H1 (cell line): ENCODE results near the gene PHKA1. TPM values are rescaled to one million over a fixed set of nuclear protein-coding genes. Genes with fewer than 3 reads are reported as not detected.

Experiments
- CTCF ChIA-PET: fragments of 300-600 bp; sonication (Branson Sonifier 250); formaldehyde crosslinking; loops from one replicate; lab custom pipeline; 2021; ENCODE audit not compliant: partially characterized antibody; lab: Charles Lee
- POLR2A ChIA-PET: fragments of 300-600 bp; sonication (Branson Sonifier 250); formaldehyde crosslinking; loops from one replicate; lab custom pipeline; 2021; ENCODE audit warnings: inconsistent platforms; ENCODE audit not compliant: partially characterized antibody; lab: Charles Lee
- DNase-seq, 2 experiments: peaks; one replicate each; pipeline versions ENCODE4 v3.0.0 to v3.0.0-alpha.2; 2010 to 2022; ENCODE audit warnings: low spot score in 2 of 2, low read depth in 1 of 2, mixed read lengths in 1 of 2
- FAIRE-seq: peaks from 2 replicates; lab custom pipeline; 2011; peaks lifted over from hg19 to GRCh38; lab: Jason Lieb, UNC
- H2AFZ ChIP-seq: 2 replicates; pipeline ENCODE4 v1.8.1; 2012; ENCODE audit warnings: low read length, inconsistent platforms
- H2AK5ac ChIP-seq: 2 replicates; pipeline ENCODE4 v1.6.1; 2013; ENCODE audit warnings: low read depth, low read length
- H2BK120ac ChIP-seq: replicated peaks from 2 replicates; pipeline ENCODE3; 2013; ENCODE audit warnings: low read depth, low read length, inconsistent platforms
- H2BK12ac ChIP-seq: 2 replicates; pipeline ENCODE4 v1.6.1; 2013; ENCODE audit warnings: low read depth, low read length
- H2BK15ac ChIP-seq: 2 replicates; pipeline ENCODE4 v1.6.1; 2013; ENCODE audit warnings: low read length
- H2BK20ac ChIP-seq: 2 replicates; pipeline ENCODE4 v1.6.1; 2013; ENCODE audit warnings: low read length
- H2BK5ac ChIP-seq: 2 replicates; pipeline ENCODE4 v1.6.1; 2013; ENCODE audit warnings: low read depth, low read length
- H3K14ac ChIP-seq: 2 replicates; pipeline ENCODE4 v1.6.1; 2013; ENCODE audit warnings: inconsistent platforms; ENCODE audit not compliant: insufficient read length
- H3K18ac ChIP-seq: 2 replicates; pipeline ENCODE4 v1.6.1; 2013; ENCODE audit warnings: low read length; ENCODE audit errors: extremely low read depth
- H3K23ac ChIP-seq: 2 replicates; pipeline ENCODE4 v1.6.1; 2013; ENCODE audit warnings: inconsistent platforms; ENCODE audit not compliant: insufficient read length
- H3K23me2 ChIP-seq: 2 replicates; pipeline ENCODE4 v1.6.1; 2013; ENCODE audit warnings: low read depth, low read length
- H3K27ac ChIP-seq: 2 replicates; pipeline ENCODE4 v1.6.1; 2011; ENCODE audit warnings: low read depth, low read length, inconsistent platforms
- H3K27me3 ChIP-seq, 4 experiments: replicated peaks in 1 of 4; 1 replicate in 1 of 4; 2 replicates in 3 of 4; pipeline versions ENCODE4 v1.6.1 to v1.8.1; 2011 to 2013; ENCODE audit warnings: low read length in 3 of 4, mild to moderate bottlenecking in 3 of 4, inconsistent platforms in 2 of 4, mixed read lengths in 2 of 4, moderate library complexity in 1 of 4; ENCODE audit not compliant: control insufficient read depth in 3 of 4, insufficient read depth in 3 of 4; ENCODE audit errors: extremely low read depth in 1 of 4
- H3K36me3 ChIP-seq, 4 experiments: 2 replicates each; pipeline versions ENCODE4 v1.6.1 to v1.8.1; 2011 to 2013; ENCODE audit warnings: mild to moderate bottlenecking in 4 of 4, low read length in 3 of 4, moderate library complexity in 2 of 4, control low read depth in 1 of 4, inconsistent platforms in 1 of 4; ENCODE audit not compliant: insufficient read depth in 4 of 4, control insufficient read depth in 2 of 4
- H3K4ac ChIP-seq: replicated peaks from 2 replicates; pipeline ENCODE3; 2013; ENCODE audit warnings: low read length, low read depth, mixed read lengths, inconsistent platforms; ENCODE audit not compliant: insufficient read length
- H3K4me1 ChIP-seq, 4 experiments: replicated peaks in 1 of 4; 1 replicate in 1 of 4; 2 replicates in 3 of 4; pipeline versions ENCODE4 v1.6.1 to v1.8.1; 2011 to 2013; ENCODE audit warnings: low read length in 3 of 4, inconsistent platforms in 2 of 4, mixed read lengths in 1 of 4; ENCODE audit not compliant: insufficient read depth in 4 of 4, control insufficient read depth in 3 of 4
- H3K4me2 ChIP-seq, 2 experiments: 2 replicates each; pipeline versions ENCODE4 v1.6.1 to v1.8.1; 2011 to 2013; ENCODE audit warnings: low read depth in 2 of 2, low read length in 2 of 2, control low read depth in 1 of 2, inconsistent platforms in 1 of 2, mild to moderate bottlenecking in 1 of 2; ENCODE audit not compliant: insufficient read depth in 1 of 2
- H3K4me3 ChIP-seq, 4 experiments: fragments of 200-600, 300-600 bp in 1 of 4; sonication (generic), shearing (Covaris generic), sonication (Bioruptor Twin) in 1 of 4; 2 replicates each; pipeline versions ENCODE4 v1.5.1 to v1.8.1; 2011 to 2016; ENCODE audit warnings: low read length in 4 of 4, low read depth in 3 of 4, control low read depth in 2 of 4, inconsistent platforms in 2 of 4, mild to moderate bottlenecking in 2 of 4, mixed read lengths in 1 of 4, moderate library complexity in 1 of 4; ENCODE audit not compliant: insufficient read depth in 2 of 4; ENCODE audit errors: extremely low read depth in 1 of 4
- H3K56ac ChIP-seq: replicated peaks from 2 replicates; pipeline ENCODE3; 2013; ENCODE audit warnings: low read depth, mild to moderate bottlenecking, mixed read lengths, low read length, inconsistent platforms; ENCODE audit not compliant: insufficient read length
- H3K79me1 ChIP-seq: 2 replicates; pipeline ENCODE4 v1.6.1; 2013; ENCODE audit warnings: low read depth, low read length, control low read depth
- H3K79me2 ChIP-seq, 2 experiments: 2 replicates each; pipeline versions ENCODE4 v1.6.1 to v1.8.1; 2012 to 2013; ENCODE audit warnings: low read length in 2 of 2, mild to moderate bottlenecking in 2 of 2, inconsistent platforms in 1 of 2; ENCODE audit not compliant: insufficient read depth in 2 of 2, control insufficient read depth in 1 of 2
- H3K9ac ChIP-seq, 4 experiments: replicated peaks in 1 of 4; 1 replicate in 1 of 4; 2 replicates in 3 of 4; pipeline versions ENCODE4 v1.6.1 to v1.8.1; 2011 to 2013; ENCODE audit warnings: low read depth in 3 of 4, low read length in 3 of 4, control low read depth in 2 of 4, mild to moderate bottlenecking in 2 of 4, moderate library complexity in 2 of 4, inconsistent platforms in 1 of 4; ENCODE audit errors: extremely low read depth in 1 of 4
- H3K9me3 ChIP-seq, 2 experiments: 2 replicates each; pipeline versions ENCODE4 v1.6.1 to v1.8.1; 2012 to 2013; ENCODE audit warnings: mild to moderate bottlenecking in 2 of 2, moderate library complexity in 2 of 2, control low read depth in 1 of 2, inconsistent platforms in 1 of 2, low read depth in 1 of 2, low read length in 1 of 2, mixed read lengths in 1 of 2; ENCODE audit not compliant: insufficient read depth in 2 of 2
- H4K20me1 ChIP-seq, 2 experiments: replicated peaks in 1 of 2; 2 replicates each; pipeline versions ENCODE3 to v1.8.1; 2011 to 2013; ENCODE audit warnings: inconsistent platforms in 2 of 2, low read length in 2 of 2, mild to moderate bottlenecking in 1 of 2; ENCODE audit not compliant: insufficient read depth in 2 of 2, control insufficient read depth in 1 of 2
- H4K5ac ChIP-seq: 2 replicates; pipeline ENCODE4 v1.6.1; 2013; ENCODE audit warnings: low read length, low read depth, mixed read lengths, inconsistent platforms; ENCODE audit not compliant: insufficient read length
- H4K8ac ChIP-seq: 2 replicates; pipeline ENCODE4 v1.8.0; 2013; ENCODE audit warnings: mild to moderate bottlenecking, moderate library complexity, low read length, inconsistent platforms; ENCODE audit not compliant: insufficient read depth; ENCODE audit errors: extremely low read depth
- H4K91ac ChIP-seq: replicated peaks from 2 replicates; pipeline ENCODE3; 2013; ENCODE audit warnings: low read length, mixed read lengths, inconsistent platforms; ENCODE audit not compliant: insufficient read length
- CBX5 ChIP-seq: fragments of 300-800, 300-1000 bp; sonication (generic); IDR thresholded peaks from 2 replicates; pipeline ENCODE4 v1.7.1; 2016; ENCODE audit warnings: antibody characterized with exemption, low read length, low read depth
- CREB1 ChIP-seq: IDR thresholded peaks from 2 replicates; pipeline ENCODE4 v1.6.1; 2012; ENCODE audit warnings: inconsistent platforms
- CTBP2 ChIP-seq: IDR thresholded peaks from 2 replicates; pipeline ENCODE4 v1.7.0; 2011; ENCODE audit warnings: borderline replicate concordance, mild to moderate bottlenecking, moderate library complexity, mixed read lengths, low read length; ENCODE audit not compliant: insufficient read depth, insufficient read length
- CTCF ChIP-seq, 3 experiments: IDR thresholded peaks; 1 replicate in 2 of 3; 2 replicates in 1 of 3; pipeline versions ENCODE4 v1.5.1 to v1.6.1; 2011; ENCODE audit warnings: low read length in 3 of 3, mild to moderate bottlenecking in 3 of 3, inconsistent platforms in 2 of 3, low read depth in 1 of 3, moderate library complexity in 1 of 3; ENCODE audit not compliant: insufficient read depth in 1 of 3; ENCODE audit errors: control extremely low read depth in 1 of 3
- HDAC6 ChIP-seq: IDR thresholded peaks from one replicate; pipeline ENCODE4 v1.7.1; 2012; ENCODE audit warnings: low read depth, mild to moderate bottlenecking, inconsistent platforms, low read length, moderate library complexity
- MAX ChIP-seq: IDR thresholded peaks from 2 replicates; pipeline ENCODE4 v1.6.1; 2012; ENCODE audit warnings: inconsistent platforms
- POLR2AphosphoS5 ChIP-seq: IDR thresholded peaks from 2 replicates; pipeline ENCODE4 v1.6.1; 2011; ENCODE audit warnings: low read depth, low read length
- SIN3A ChIP-seq, 2 experiments: IDR thresholded peaks in 1 of 2; conservative IDR thresholded peaks in 1 of 2; 2 replicates each; pipeline ENCODE4 v1.6.1; 2011 to 2012; ENCODE audit warnings: low read length in 2 of 2, improper control_type of control experiment in 1 of 2, low read depth in 1 of 2, mild to moderate bottlenecking in 1 of 2
- TAF1 ChIP-seq: IDR thresholded peaks from 2 replicates; pipeline ENCODE4 v1.6.1; 2011; ENCODE audit warnings: mild to moderate bottlenecking, low read depth, low read length
- YY1 ChIP-seq: IDR thresholded peaks from 2 replicates; pipeline ENCODE4 v1.6.1; 2011; ENCODE audit warnings: low read depth, mild to moderate bottlenecking, low read length
- WGBS, 2 experiments: shearing (Covaris generic) in 1 of 2; methylation state at CpG; one replicate each; pipeline versions ENCODE4 v1.1.6 to v1.1.7; 2013 to 2015; ENCODE audit warnings: low lambda C conversion rate in 2 of 2, mixed read lengths in 2 of 2, inconsistent platforms in 1 of 2, low coverage in 1 of 2, missing lambda C conversion rate in 1 of 2; ENCODE audit not compliant: insufficient replicate concordance in 2 of 2, insufficient coverage in 1 of 2, insufficient read length in 1 of 2; ENCODE audit errors: extremely low coverage in 1 of 2, missing lambda C conversion rate in 1 of 2; 5-methylcytosine and 5-hydroxymethylcytosine counted together
- polyA plus RNA-seq, 7 experiments: library from polyadenylated mRNA; depleted of rRNA in 3 of 7; stranded (reverse) in 5 of 7; unstranded in 2 of 7; fragments of >200 nt in 5 of 7; fragments of 200-250 nt in 2 of 7; gene quantifications; 1 replicate in 5 of 7; 2 replicates in 1 of 7; 4 replicates in 1 of 7; pipeline versions ENCODE4 v1.2.1 to v1.2.3, GENCODE V29; 2011 to 2013; ENCODE audit warnings: missing spikeins in 2 of 7, mixed read lengths in 2 of 7
- total RNA-seq: library from RNA; stranded (reverse); fragmentation: NEBNext Ultra II Directional; extraction: Animal tissue kit (Norgen Biotek cat#: 25700); gene quantifications from 2 replicates; pipeline ENCODE4 v1.2.1, GENCODE V29; 2021

PHKA1 gene
- total and polyA plus RNA-seq, 2 of the 8 experiments (the other 6 are each of a cell fraction or from before 2014, with no cell fraction given), result 4.2 to 7.2 TPM

- no peak overlapping the region for H3K56ac ChIP-seq
- DNase-seq, result no peak
- no peaks in the 10 kb centered on the region for H3K79me1 ChIP-seq
- no peak overlapping the region for H3K4me3 ChIP-seq
- POLR2A ChIA-PET, result no interaction called here
- H2BK20ac ChIP-seq, result no peak overlapping the region
- H3K9me3 ChIP-seq, result no peaks in the 10 kb centered on the region
- no peak overlapping the region for H4K91ac ChIP-seq
- no peak overlapping the region for H2BK5ac ChIP-seq
- no peaks in the 10 kb centered on the region for H3K79me2 ChIP-seq
- no peak for FAIRE-seq
- WGBS, 2 experiments, result 92% methylated on average over 6 of the region's 6 CpGs; no CpG with 5 or more reads in 1 of the 2 experiments
- H4K8ac ChIP-seq, result no peak overlapping the region
- no peak overlapping the region for H2BK12ac ChIP-seq
- no peaks in the 10 kb centered on the region for H4K20me1 ChIP-seq
- H2AK5ac ChIP-seq, result no peak overlapping the region
- no peak overlapping the region for H4K5ac ChIP-seq
- H2BK120ac ChIP-seq, result no peak overlapping the region
- no peaks in the 10 kb centered on the region for H3K23me2 ChIP-seq
- no peak overlapping the region for H3K23ac ChIP-seq
- no peaks in the 10 kb centered on the region for H3K4me1 ChIP-seq
- CTCF ChIA-PET, result no interaction called here
- H3K36me3 ChIP-seq, result peaks cover 2 to 15% (median 7%) of the 10 kb centered on the region in 4 experiments; a peak in 4 of 8 replicates
- H3K27me3 ChIP-seq, result no peaks in the 10 kb centered on the region
- H2AFZ ChIP-seq, result no peak overlapping the region
- H3K27ac ChIP-seq, result no peak overlapping the region
- no peak overlapping the region for H3K4ac ChIP-seq
- no peak overlapping the region for H3K18ac ChIP-seq
- no peak overlapping the region for H2BK15ac ChIP-seq
- no peak overlapping the region for H3K4me2 ChIP-seq
- no peak overlapping the region for H3K9ac ChIP-seq
- H3K14ac ChIP-seq, result no peak overlapping the region
- TF ChIP-seq HDAC6, result no peak
- TF ChIP-seq CREB1, result no peak
- no peak for TF ChIP-seq TAF1
- TF ChIP-seq CBX5, result no peak
- TF ChIP-seq MAX, result no peak
- no peak for TF ChIP-seq YY1
- no peak for TF ChIP-seq CTCF (IDR thresholded peaks at IDR 0.05; ENCODE audit: control extremely low read depth in 1 of 3, insufficient read depth in 1 of 3, low read depth in 1 of 3, low read length in 3 of 3)
- no peak for TF ChIP-seq POLR2AphosphoS5
- TF ChIP-seq CTBP2, result no peak
- TF ChIP-seq SIN3A (conservative IDR thresholded peaks at IDR 0.05 in 1 of 2, IDR thresholded peaks at IDR 0.05 in 1 of 2; ENCODE audit: low read depth in 1 of 2, low read length in 2 of 2), result no peak
Observed at GRCh38 chrX:72568406-72569092, 145.6 kb downstream of the PHKA1 start.
